ENCODE results near the gene PQBP1.

Gene PQBP1

GRCh38 chrX:48901069-48901468 lies 3.3 kb downstream of the PQBP1 start:
- DNase-seq (ENCODE audit: low read depth in 2 of 2): no peak

DNA sequence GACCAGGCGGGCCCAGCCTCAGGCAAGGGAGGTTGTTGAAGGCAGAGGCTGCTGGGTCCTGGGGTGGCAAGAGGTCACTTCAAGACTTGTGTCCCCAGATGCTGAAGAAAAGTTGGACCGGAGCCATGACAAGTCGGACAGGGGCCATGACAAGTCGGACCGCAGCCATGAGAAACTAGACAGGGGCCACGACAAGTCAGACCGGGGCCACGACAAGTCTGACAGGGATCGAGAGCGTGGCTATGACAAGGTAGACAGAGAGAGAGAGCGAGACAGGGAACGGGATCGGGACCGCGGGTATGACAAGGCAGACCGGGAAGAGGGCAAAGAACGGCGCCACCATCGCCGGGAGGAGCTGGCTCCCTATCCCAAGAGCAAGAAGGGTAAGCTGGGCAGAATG lies 4.4 kb downstream of the PQBP1 start:
- DNase-seq (ENCODE audit: low read depth in 2 of 2): no peak

DNA sequence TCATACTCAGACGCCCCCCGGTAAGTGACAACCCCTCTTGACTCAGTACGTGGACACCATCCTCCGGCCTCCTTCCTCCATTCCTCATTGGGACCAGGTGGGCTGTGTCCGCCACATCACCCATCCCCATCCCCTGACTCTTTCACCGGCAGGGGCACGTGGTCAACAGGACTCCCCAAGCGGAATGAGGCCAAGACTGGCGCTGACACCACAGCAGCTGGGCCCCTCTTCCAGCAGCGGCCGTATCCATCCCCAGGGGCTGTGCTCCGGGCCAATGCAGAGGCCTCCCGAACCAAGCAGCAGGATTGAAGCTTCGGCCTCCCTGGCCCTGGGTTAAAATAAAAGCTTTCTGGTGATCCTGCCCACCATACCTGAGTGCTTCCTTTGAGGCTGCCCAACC lies 5.0 kb downstream of the PQBP1 start:
- DNase-seq (ENCODE audit: low read depth in 2 of 2): no peak

- no peak for DNase-seq (ENCODE audit: low read depth in 2 of 2)
Measured at GRCh38 chrX:48903290-48903689, 5.6 kb downstream of the PQBP1 start.

GRCh38 chrX:48904180-48904579 lies 6.5 kb downstream of the PQBP1 start:
- DNase-seq (ENCODE audit: low read depth in 2 of 2): no peak

- DNase-seq (ENCODE audit: low read depth in 2 of 2): no peak
Measured at GRCh38 chrX:48904626-48905025, 6.9 kb downstream of the PQBP1 start.

GRCh38 chrX:48905090-48905790 lies 7.5 kb downstream of the PQBP1 start:
- DNase-seq (ENCODE audit: low read depth in 2 of 2): no peak

DNA sequence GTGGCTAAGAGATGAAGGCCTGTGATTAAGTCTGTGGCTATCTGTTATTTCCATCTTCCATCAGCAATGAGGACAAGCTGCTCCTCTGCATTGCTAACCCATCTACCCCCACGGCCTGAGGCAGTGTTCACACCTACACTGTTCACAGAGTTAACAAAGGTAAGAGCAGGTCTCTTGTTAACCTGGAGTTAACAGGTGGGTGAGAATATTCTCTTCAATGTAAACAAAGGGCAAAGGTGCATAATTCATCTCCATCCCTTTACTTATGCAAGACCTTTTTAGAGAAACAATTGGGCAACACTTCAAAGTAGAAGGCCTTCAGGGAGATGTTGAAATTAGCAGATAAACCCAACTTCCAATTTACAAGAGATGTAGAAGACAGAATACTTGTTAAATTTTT lies 10.9 kb downstream of the PQBP1 start:
- DNase-seq (ENCODE audit: low read depth in 2 of 2): no peak

DNA sequence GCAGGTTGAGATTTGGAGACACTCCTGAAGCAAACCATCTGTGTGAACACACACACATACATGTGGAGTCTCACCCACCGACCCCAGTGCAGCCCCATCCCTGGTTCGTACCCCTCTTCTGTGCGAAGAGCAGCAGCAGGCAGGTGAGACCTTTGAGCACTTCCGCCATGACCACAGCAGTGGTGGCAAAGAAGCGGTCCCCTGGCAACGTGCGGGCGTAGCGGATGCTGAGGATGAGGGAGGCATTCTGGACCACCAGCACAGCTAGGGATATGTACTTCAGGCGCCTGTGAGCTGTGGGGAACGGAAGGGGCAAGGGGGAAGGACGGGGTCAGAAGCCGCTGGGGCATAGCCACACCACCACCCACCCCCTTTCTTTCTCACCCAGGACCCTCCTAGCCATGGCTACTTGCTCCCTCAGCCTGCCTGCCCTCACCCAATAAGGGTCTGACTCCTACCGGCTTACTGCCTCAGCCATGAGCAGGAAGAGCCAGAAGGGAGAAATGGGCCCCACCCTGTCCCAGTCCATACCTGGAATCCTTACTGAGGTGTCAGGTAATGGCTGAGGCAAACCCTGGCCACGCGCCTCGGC lies 12.1 kb downstream of the PQBP1 start:
- DNase-seq (ENCODE audit: low read depth in 2 of 2): no peak

- DNase-seq (ENCODE audit: low read depth in 2 of 2): no peak
Measured at GRCh38 chrX:48910926-48911411, 13.2 kb downstream of the PQBP1 start.

DNA sequence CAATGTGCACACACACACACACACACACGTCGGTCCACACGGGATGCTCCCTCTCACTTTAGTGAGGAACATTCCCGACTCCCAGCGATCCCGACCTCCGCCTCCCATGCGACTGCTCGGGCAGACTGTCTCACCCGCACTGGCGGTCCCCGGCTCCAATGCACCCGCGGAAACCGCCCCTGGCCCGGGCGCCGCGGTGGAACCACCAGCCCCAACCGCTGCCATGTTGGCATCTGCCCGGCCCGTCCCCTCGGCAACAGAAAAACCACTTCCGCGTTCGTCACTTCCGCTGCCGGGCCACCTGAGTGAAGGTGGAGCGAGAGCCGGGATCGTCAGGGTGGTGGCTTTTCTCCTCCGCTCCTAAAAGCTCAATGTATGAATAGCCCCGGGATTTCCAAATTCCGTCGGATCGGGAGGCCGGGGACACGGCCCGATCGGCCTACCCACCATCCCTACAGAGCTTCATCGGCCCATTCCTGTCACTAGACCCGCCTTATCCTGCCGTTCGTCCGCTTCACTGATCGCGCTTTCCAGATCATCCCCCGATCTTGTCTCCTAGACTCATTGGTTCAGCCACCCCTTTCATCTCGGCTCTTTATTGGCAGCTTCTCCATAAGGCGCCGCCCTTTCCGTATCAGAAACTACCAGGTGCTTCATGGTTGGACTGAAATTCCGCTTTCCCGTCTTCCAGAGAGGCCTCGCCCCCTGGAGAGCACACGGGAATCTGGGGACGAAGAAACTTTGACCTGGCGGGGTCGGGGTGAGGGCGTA lies 13.9 kb downstream of the PQBP1 start, which contains the start of gene SLC35A2:
TSS of gene SLC35A2 (minus strand) at position 235 of the 771 bp plus-strand sequence. CDS start at position 225, 10 bp downstream.
- peak; percentile 72 to 81 for DNase-seq (ENCODE audit: low read depth in 2 of 2)

DNA sequence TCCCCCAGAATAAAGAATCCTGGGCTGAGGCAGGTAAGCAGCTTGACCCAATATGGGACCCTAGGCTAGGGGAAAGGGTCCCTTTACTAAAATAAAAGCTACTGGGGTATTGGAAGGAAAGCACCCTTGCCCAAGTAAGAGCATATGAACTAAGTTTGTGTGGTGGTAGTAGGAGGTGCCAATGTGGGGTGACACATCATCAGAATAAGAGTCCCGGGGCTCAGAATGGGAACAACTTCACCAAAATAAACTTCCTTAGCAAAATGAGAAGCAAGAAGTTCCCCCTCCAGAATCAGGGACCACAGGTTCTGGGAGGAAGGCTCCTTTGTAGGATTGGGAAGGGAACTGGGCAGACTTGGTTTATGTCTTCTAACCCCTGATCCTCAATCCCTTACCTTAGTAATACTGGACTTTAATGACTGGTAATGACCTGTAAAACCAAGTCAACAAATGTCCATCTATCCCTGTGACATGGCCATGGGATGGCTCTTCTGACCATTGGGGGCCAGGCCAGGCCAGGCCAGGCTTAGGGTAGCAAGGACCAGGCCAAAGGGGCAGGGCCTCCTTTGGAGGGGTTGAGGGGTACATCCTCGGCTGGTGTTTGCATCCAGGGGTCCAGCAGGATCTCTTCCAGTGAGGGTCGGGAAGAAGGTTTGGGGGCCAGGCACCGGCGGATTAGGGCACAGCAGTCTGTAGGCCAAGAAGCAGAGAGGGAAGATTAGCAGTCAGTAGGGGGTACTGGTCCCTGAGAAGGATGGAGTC lies 16.1 kb downstream of the PQBP1 start:
- DNase-seq (ENCODE audit: low read depth in 2 of 2): no peak

GRCh38 chrX:48914593-48915493 lies 17.1 kb downstream of the PQBP1 start:
- no peak for DNase-seq (ENCODE audit: low read depth in 2 of 2)

DNA sequence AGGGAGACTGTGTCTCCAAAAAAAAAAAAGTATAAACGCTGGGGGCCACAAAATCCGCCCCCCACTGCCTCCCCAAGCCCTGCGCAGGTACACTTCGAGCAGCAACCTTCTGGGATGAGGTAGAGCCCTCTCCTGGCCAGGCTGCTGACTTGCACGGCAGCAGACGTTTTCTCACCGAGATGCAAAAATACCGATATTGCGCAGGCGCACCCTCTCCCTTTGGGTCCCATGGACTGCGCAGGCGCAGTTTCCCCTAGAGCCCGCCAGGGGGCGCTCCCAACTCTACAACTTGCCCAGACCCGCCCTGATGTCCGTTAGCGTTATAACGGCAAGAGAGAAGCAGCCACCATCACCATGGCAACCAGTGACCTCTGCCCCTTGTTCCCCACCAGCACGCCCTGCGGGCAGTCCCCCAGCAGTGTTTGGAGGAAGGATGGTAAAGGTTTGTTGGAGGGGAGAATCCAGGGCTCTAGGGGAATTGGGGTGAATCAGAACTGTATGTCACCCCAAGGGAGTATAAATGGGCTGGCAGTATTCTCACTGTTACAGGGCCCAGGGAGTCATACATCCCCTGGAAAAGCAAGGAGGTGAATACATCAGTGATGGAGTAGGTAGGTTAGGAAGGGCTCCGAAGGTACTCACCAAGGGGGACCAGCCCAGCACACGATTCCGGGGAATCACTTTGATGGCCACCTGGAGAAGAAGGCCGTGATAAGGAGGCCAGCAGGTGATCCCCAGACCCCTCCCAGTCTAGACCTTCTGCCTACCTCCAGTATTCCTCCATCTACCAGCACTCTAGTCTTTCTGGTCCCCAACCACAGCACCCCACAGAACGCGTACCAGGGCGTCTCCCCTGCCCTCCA lies 19.6 kb downstream of the PQBP1 start:
- peak; percentile 68 to 72 for DNase-seq (ENCODE audit: low read depth in 2 of 2)

DNA sequence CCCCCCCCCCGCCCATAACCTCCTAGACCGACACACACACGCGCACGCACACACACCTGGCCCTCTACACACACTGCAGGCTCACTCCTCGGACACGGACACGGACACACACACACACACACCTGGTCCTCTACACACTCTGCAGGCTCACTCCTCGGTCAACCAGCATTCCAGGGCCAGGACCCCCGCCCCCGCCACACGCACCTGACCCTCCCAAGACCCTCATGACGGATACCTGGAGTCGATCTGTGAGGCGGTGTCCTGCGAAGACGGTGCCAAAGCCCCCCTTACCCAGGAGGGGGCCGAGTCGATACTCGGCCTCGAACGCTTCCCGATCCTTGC lies 20.5 kb downstream of the PQBP1 start:
- no peak for DNase-seq (ENCODE audit: low read depth in 2 of 2)

DNA sequence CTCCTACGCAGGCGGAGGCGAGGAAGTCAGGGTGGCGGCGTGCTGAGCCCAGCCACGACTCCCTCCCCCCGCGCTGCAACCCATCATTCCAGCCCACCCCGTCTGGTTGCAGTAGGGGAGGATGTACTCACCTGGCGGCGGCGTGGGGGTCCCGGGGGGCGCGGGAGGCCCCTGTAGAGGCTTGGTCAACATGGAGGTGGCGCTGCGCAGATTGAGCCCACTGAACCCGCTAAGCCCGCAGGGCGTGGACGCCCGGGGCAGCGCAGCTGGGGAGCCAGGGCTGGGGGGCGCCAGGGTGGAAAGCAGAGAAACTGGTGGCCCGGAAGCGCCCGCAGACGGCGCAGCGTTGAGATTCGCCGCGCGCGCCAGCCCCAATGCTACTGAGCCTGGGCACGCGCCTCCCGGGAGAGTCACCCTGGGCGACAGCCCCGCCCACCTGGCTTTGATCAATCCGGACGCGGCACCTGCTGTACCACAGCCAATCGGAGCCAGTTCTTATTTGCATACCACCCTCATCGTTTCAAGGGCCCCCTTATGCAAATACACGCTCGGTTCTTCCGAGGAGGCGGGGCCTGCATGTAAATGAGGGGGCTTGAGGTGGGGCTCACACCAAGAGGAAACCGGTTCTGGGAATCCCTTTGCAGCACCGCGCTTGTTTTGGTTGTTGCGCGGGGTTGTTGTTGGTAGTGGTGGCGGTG lies 21.1 kb downstream of the PQBP1 start, which contains the start of gene PIM2:
TSS of gene PIM2 (minus strand) at position 382 of the 698 bp plus-strand sequence. CDS start at position 192, 190 bp downstream.
- DNase-seq (ENCODE audit: low read depth in 2 of 2): peak; percentile 80 to 83

- no peak for DNase-seq (ENCODE audit: low read depth in 2 of 2)
Measured at GRCh38 chrX:48919360-48919841, 21.7 kb downstream of the PQBP1 start.

DNA sequence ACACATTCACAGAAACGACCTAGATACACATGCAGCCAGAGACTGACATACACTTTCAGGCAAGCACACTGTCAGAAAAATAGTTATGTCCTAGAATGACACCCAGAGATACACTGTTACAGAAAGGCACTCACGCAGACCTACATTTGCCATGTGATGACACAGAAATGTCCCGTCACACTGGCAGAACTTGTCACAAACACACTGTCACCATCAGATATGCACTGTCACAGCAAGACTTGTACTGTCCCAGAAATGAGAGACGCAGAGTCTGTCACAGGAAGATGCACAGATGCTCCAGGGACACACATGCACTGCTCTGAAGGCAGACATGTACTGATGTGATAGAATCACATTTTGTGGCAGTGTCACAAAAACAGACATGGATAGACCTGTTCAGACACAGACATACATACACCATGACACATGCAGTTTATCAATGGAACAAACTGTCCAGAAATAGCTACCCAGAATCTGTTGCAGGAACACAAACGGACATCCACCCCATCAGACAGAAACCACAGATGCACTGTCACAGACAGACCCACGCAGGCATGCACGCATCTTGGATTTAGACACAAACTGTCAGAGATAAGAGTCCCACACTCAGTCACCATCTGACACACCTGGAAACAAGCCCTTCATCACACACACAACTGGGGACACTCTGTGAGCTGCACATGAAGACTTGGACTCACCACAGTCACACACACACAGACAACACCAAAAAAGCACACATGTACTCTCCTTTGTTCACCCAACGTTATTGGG lies 22.4 kb downstream of the PQBP1 start:
- DNase-seq (ENCODE audit: low read depth in 2 of 2): no peak

Data from stimulated activated CD8-positive, alpha-beta memory T cell treated with anti-CD3 and anti-CD28 coated beads, Interleukin-2, amount 100 ng/mL, for 48 hours (primary cell).